ENCODE data around the gene RASSF8. TPM values are rescaled to one million over a fixed set of nuclear protein-coding genes. Genes with fewer than 3 reads are reported as not detected.

RASSF8 gene
- polyA plus RNA-seq, 4 donors: 61.5 to 88.3 (median 64.1) TPM

DNA sequence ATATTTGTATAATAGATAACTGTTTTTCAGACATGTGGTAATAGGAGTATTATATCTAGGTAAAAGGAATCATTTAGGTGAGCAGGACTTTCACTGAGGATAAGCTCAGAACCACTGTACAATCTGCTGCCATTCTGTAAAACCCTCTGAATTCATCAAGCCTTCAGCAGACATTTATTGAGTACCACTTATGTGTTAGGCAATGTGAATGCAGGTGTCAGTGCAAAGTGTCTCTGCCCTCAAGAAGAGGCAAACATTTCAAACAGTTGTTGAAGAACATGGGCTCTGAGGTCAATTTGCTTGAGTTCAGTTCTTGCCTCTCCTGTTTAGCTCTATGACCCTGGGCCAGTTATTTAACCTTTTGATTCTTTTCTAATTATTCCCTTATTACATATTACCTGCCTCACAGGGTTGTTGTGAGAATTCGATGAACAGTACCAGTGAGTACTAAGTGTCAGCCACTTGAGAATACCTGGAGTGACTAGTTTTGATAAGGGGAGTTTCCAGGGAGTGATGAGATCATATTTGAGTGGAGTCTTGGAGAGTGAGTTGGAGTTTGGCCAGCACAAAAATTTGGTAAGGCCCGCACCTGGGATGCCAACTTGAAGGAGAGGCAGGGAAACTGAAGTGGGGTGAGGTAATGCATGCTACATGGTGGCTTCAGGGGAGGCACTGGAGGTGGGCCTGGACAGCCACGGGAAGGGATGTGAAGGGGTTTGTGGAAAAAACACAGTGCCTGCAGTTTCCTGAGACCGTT lies 33.7 kb downstream of the RASSF8 start:
- no peak for DNase-seq (ENCODE audit: low read depth in 4 of 4, low spot score in 2 of 4)

DNA sequence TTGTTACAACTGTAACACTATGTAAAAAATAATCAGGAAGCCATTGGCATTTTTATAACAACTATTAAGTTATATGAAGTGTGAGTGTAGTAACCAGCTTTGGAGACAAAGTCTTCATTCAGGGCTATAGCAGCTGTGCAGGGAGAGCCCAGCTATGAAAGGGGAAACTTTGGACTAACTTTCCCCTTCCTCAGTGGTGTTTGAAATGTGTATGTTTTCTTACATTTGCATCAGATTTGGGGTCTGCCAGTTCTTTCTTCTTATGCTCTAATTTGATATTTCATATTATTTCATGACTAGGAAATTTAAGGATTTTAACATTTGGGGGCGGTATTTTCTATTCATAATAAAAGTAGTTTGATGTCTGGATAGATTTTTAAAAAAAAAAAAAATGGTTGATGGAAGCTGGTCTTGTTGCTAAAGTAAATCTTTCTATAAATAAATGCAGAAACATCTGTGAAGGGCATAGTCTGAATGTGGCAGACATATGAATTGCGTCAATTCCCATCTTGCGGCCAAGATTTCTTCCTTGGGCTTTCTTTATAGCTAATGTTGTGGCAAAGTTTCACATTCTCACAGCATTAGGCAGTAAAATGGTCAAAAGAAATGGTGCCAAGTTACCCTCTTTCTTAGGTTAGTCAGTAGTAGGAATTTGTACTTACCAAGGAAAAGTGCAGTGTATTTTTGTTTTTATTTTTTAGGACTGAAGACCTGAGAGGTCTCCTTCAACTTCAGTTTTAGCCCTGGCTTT lies 35.6 kb downstream of the RASSF8 start:
- DNase-seq (ENCODE audit: low read depth in 4 of 4, low spot score in 2 of 4): no peak

DNA sequence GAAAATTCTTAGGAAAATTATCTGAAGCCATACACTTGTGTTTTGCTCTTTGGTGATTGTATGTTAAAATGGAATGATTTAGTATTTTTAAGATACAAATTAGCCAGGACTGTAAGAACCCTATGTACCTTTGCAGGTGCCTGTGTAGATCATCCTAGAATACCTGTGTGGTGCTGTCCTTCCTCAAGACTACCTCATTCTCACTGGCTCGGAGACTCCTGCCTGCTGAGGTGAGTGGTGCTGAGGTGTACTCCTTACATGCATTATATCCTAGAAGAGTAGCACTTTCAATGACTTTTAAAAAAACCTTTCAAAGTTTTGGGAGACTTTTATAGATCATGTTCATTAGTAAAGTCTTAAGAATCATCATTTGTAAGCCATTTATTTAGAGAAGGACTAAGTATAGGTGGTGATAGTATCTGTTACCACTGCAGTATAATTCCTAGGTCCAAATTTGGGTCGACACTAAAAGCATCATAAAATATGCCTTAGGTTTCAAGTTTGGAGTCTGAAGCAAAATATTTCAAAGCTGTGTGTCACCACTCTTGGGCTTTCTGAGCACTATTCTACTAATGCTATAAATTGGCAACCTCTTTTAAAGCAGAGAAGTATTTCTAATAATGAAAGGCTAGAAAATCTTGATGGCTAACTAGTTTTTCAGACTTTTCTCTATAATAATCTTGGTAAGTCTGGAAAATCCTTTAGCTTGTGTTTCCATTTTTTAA lies 36.6 kb downstream of the RASSF8 start:
- no peak for DNase-seq (ENCODE audit: low read depth in 4 of 4, low spot score in 2 of 4)

DNA sequence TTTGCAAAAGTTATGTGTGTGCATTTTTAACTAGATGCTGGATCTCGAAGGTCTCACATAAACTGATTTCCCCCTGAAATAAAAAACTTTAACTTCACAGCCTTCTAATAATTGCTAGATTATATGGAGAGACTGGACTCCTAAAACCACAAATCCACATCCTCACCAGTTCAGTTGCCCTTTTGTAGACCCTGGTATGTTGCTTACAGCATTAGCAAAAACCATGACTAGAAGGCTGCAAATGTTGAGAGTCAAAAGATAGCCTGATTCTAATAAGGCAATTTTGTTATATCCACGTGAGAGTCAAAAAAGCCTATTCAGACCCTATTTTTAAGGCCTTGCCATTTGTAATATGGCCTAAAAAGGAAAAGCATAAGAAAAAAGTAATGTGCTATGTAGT lies 37.4 kb downstream of the RASSF8 start:
- DNase-seq (ENCODE audit: low read depth in 4 of 4, low spot score in 2 of 4): no peak

DNA sequence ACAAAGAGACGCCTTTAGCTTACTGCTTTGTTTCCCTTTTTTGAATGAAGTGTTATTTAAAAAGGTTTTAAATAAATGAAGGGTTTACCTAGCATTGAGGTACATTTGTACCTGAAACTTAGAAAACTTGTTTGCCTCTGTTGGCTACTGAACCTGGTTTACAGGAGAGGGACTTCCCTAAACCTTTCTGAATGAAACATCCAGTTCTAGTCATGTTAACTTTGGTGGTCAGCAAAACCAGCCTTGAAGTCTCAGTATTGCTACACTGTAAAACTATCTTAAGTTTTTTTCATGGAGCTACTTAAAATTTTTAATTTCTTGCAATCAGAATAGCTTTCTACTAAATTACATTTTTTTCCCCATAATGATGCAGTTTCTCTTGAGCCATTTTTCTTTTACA lies 38.2 kb downstream of the RASSF8 start:
- no peak for DNase-seq (ENCODE audit: low read depth in 4 of 4, low spot score in 2 of 4)

DNA sequence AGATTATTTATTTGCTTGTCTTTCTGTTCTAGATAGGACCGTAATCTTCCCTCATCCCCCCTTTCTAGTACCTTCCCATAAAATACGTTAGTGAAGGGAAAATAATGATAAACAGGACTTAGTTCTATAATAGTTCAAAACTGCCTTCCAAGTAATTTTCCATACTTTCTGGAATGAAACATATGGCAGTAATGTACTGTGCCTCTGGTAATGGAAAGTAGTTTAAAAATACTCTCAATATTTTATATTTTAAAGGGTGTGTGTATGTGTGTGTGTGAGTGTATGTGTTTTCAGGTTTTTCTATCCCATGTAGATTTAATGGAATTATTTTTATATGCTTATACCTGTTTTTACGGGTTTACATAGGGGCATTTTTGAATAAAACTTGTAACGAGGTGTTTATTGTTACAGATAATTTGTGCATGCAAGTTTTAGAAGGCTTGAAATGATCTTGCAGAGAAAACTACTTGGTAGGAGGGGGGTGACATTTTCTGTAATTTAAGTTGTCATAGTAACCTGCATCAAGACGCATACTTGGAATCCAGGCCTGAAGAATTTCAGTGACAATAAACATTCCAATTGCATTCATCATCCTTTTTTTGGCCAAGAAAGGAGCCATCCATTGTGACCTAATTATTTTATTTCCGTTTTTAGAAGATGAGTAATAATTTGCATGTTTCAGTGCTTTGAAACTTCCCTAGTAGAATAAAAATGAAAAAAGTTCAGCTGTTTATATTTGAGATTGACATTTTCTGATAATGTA lies 38.9 kb downstream of the RASSF8 start:
- DNase-seq (ENCODE audit: low read depth in 4 of 4, low spot score in 2 of 4): no peak

DNA sequence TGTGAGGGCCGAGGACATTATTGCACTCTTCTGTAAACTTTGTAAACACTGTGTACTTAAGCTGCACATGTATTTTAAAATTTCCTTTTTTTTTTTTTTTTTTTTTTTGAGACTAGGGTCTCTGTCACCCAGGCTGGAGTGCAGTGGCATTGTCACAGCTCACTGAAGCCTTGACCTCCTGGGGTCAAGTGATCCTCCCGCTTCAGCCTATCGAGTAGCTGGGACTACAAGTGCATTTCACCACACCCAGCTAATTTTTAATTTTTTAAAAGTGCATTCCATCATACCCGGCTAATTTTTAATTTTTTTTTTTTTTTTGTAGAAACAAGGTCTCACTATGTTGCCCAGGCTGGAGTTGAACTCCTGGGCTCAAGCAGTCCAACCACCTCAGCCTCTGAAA lies 42.4 kb downstream of the RASSF8 start:
- no peak for DNase-seq (ENCODE audit: low read depth in 4 of 4, low spot score in 2 of 4)

DNA sequence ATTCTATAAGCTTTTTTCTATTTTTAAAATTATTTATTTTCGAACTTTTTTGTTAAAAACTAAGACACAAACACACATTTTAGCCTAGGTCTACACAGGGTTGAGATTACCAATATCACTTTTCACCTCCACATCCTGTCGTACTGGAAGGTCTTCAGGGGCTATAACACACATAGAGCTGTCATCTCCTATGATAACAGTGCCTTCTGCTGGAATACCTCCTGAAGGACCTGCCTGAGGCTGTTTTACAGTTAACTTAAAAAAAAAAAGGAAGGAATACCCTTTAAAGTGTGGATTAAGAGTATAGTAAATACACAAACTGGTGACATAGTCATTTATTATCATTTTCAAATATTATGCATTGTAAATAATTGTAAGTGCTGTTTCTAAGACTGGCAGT lies 43.0 kb downstream of the RASSF8 start:
- no peak for DNase-seq (ENCODE audit: low read depth in 4 of 4, low spot score in 2 of 4)

DNA sequence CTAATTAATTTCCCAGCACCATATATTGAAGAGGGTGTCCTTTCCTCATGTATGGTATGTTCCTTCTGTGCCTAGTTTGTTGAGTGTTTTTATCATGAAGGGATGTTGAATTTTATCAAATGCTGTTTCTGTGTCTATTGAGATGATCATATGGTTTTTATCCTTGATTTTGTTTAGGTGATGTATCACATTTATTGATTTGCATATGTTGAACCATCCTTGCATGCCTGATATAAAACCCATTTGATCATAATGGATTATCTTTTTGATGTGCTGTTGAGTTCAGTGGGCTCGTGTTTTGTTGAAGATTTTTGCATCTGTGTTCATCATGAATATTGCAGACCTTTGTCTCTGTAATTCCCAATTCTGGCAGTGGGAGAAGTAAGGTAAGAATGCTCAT lies 44.6 kb downstream of the RASSF8 start:
- no peak for DNase-seq (ENCODE audit: low read depth in 4 of 4, low spot score in 2 of 4)

DNA sequence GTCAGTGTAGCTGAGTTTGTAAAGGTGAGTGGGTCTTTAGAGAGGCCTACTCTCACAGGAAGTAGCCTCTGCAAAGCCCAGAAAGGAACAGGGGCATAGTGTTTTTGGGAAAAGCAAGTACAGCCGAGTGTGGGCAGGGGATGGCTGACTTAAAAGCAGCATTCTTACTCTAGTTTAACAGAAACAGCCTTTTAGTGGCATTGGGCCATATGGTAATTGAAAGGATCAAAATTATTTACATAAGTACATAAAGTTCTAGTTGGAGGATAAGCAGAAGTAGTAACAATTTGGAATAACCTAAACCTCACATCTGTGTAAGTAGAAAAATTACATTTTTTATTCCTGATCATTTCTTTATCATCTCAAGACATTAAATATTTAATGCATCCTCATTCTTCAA lies 49.1 kb downstream of the RASSF8 start:
- DNase-seq (ENCODE audit: low read depth in 4 of 4, low spot score in 2 of 4): no peak

DNA sequence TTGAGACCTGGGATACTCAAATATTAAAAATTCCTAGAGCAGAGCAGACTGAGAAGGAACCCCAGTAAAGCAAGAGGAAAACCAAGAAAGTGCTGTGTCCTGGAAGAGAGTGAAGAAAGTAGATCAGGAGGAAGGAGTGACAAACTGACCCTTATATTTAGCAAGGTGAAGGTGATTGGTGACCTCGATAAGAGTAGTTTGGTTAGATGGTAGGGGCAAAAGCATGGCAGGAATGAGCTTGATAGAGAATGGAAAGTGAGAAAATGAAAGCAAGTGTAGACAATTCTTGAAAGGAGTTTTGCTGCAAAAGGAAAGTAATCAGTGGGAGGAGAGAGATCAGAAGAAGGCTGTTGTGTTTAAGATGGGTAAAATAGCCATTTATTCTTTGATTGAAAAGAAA lies 51.1 kb downstream of the RASSF8 start:
- DNase-seq (ENCODE audit: low read depth in 4 of 4, low spot score in 2 of 4): no peak

DNA sequence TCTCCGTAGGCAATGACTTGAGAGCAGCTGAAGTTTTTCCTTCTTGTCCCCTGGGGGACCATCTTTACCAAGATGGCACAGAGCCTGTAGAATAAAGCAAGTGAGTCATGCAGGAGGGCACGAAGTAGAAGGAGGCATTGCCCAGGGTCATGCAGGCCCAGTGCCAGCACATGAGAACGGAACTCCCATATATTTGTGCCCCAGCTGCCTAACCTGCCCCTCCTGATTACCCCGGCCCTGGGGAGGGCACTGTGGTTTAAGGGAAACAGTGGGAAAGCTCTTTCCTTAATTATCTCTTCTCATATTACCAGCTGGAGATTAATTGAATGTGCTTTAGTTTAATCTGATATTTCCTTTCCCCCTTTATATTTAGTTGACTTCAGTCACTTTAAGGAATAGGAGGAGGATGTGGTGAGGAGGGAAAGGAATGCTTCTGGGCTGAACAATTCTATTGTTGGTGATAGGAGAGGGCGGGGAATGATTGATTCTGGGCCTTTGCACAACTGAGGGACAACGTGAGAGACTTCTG lies 51.9 kb downstream of the RASSF8 start:
- no peak for DNase-seq (ENCODE audit: low read depth in 4 of 4, low spot score in 2 of 4)

DNA sequence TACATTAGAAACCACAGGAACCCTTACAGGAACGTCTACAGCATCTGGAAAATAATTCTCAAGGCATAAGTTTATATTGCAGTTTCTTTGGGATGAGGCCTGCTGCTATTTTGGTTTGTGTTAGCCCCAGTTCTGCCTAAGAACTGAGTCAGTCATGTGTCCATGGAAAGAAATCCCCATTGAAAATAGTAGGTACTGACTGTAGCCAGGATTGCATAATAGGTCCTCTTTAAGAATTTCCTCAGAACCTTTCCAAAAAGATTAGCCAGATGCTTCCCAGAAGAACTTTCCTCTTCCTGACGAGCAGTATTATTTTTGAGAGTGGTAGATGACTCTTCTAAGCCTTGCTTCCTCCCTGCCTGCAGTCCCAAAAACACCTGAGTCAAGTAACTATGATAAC lies 52.6 kb downstream of the RASSF8 start:
- no peak for DNase-seq (ENCODE audit: low read depth in 4 of 4, low spot score in 2 of 4)

DNA sequence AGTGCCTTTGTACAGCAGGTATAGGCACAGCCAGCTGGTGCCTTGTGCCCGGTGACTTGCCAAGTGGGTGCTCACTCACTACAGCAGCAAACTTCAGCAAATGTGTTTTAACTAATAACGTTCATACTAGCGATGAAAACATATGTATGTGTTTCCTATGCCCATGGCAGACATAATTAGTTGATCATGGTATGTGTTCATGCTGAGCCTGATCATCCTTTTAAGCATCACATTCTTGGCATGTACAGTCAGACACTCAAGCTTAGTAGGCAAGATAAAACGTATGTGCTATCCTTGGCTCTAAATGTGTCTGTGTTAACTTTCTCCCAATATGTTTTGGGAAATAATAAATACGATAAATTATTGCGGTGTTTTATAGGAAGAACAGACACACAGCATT lies 55.6 kb downstream of the RASSF8 start:
- no peak for DNase-seq (ENCODE audit: low read depth in 4 of 4, low spot score in 2 of 4)

DNA sequence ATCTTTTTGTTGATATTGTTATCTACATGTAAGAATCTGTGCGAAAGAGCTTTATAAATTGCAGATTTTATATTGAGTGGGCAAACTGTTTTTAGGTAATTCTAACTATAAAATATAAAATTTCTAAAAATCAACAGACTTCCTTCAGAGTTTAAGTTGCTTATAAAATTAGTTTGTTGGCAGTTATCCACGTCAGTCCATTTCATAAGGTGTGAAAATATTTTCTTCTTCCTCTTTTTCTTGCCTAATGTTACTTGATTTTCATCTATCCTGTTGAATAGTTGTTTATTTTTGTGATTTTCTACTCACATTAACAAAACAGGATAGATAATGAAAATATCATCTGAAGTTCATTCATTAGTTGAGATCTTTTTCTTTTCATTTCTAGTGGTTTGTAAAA lies 58.0 kb downstream of the RASSF8 start:
- no peak for DNase-seq (ENCODE audit: low read depth in 4 of 4, low spot score in 2 of 4)

DNA sequence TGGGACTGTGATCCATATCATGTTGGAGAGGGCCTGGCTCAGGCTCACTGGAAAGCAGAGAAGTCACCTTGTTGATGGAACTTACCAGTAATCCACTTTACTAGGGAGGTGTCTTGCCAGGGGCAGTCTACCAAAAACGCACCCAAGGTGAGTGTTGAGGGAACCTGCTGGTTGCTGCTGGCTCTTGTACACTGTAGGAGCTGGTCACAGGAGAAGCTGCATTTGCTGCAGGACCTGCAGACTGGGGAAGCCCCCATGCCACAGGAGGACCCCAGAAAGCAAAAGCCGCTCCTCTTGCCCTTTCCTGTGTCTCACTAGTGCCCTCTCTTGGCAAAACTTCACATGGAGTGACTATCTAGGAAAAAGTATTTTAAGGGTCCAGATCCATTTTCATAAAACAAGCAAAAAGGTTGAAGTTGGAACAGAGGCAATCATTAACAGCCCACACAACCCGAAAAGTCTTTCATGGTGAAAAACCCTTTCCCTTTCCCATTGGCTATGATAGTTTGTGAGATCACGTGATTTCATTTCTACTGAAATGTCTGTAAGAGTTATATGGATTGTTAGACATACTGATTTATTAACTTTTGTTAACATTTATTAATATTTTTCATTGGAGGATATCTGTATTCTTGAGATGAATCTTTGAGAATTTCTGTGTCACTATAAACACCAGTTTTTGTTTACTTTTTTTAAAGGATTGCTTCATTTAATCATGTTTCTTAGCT lies 59.2 kb downstream of the RASSF8 start:
- peak in 1 of 4 donors; percentile 19 for DNase-seq (ENCODE audit: low read depth in 4 of 4, low spot score in 2 of 4)

DNA sequence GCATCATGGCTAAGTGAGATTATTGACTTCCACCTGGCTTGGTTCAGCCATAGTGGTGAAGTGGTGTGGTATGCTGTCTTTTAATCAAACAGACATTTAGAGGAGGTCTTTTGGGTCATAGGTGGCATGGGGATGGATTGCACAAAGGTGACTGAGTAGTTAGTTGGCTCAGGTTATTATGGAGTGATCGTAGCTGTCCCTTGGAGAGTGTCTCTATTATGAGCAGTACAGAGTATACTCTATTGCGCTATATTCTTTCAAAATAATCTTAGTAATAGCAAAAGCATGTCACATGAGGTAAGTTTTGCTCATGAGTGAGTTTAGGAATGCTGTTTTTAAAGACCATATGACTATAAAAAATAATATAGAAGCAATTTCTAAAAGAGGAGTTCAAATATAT lies 60.4 kb downstream of the RASSF8 start:
- no peak for DNase-seq (ENCODE audit: low read depth in 4 of 4, low spot score in 2 of 4)

DNA sequence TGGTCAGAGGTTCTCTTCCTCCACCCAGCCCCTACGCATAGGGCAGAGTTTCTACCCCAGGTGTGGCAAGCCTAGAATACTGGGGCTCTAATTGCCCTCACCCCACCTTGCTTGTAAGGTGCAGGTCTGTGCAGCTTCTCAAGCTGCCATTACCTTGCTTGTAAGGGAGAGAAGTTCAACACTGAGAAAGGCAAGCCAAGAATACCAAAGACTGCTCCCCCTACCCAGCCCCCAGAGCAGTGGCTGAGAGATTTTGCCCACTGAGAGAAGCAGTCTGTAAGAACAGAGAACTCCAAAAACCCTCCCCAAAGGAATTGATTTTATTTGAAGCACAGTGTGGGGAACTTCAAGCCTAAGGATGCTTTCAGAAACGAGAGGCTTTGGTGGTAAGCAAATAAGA lies 63.1 kb downstream of the RASSF8 start:
- DNase-seq (ENCODE audit: low read depth in 4 of 4, low spot score in 2 of 4): no peak

DNA sequence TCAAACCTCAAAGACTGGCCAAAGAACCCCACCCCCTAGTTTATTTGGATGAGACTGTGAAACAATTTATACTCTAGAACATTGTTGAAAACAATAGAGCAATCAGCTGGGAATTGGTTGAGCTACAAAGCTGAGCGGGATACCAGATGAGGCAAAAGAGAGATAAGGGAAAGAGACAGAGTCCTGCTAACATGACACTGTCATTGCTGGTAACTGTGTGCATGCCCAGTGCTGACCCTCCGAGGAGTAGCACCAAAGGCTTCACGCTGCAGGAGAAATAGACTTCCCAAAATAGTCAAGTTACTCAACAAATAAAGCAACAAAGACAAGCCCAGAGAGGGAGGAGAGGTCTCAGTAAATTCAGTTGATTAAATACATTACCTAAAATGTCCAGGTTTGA lies 63.6 kb downstream of the RASSF8 start:
- DNase-seq (ENCODE audit: low read depth in 4 of 4, low spot score in 2 of 4): no peak

DNA sequence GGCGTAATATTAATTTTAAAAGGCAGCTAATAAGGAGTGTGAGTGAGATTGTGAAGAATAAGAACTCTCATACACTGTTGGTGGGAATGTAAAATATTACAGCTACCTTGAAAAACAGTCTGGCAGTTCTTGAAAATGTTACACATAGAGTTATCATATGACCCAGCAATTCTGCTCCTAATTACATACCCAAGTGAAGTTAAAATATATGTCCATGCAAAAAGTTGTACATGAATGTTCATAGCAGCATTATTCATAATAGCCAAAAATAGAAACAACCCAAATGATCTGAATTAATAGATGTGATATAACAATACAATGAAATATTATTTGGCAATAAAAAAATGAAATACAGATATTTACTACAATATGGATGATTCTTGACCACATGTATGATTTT lies 68.2 kb downstream of the RASSF8 start:
- DNase-seq (ENCODE audit: low read depth in 4 of 4, low spot score in 2 of 4): no peak

Data from left renal cortex interstitium (tissue), 4 donors.